NB4 (cell line): Measurements from ENCODE around the gene NWD2.

Experiments
- POLR2A ChIP-seq: IDR thresholded peaks from 2 replicates; pipeline ENCODE4 v1.6.1; 2011; ENCODE audit warnings: mild to moderate bottlenecking; ENCODE audit not compliant: insufficient read length; ENCODE audit errors: extremely low read depth
- TF ChIP-seq, protein P1 (sequence below): IDR thresholded peaks from one replicate; pipeline ENCODE4 v1.5.1; 2012; ENCODE audit warnings: low read depth, low read length
- TF ChIP-seq, protein P2 (sequence below): IDR thresholded peaks from 2 replicates; pipeline ENCODE4 v1.6.1; 2011; ENCODE audit warnings: low read depth, low read length

DNA sequence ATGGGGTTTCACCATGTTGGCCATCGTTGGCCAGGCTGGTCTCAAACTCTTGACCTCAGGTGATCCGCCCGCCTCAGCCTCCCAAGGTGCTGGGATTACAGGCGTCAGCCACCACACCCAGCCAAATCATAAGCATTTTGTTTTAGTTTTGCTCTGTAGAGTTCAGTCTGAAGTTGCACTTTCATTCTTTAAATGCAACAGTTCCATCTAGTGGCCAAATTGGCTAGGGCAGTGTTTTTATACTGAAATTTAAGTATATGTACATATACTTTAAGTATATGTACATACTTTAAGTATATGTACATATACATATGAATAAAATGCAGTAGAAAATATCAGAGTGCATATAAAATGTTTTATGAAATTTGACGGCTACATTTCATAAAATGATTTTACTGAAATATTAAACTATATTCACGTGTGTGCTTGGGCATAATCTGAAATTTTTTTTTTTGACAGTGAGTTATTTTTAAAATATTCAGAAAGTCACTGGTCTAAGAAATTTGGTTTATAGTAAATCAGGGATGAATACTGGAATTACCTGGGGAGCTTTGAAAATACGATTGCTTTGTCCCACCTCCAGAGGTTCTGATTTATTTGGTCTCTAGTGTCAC is 145.5 kb downstream of the NWD2 start:
- TF ChIP-seq POLR2A: no peak
- TF ChIP-seq, protein P1, sequence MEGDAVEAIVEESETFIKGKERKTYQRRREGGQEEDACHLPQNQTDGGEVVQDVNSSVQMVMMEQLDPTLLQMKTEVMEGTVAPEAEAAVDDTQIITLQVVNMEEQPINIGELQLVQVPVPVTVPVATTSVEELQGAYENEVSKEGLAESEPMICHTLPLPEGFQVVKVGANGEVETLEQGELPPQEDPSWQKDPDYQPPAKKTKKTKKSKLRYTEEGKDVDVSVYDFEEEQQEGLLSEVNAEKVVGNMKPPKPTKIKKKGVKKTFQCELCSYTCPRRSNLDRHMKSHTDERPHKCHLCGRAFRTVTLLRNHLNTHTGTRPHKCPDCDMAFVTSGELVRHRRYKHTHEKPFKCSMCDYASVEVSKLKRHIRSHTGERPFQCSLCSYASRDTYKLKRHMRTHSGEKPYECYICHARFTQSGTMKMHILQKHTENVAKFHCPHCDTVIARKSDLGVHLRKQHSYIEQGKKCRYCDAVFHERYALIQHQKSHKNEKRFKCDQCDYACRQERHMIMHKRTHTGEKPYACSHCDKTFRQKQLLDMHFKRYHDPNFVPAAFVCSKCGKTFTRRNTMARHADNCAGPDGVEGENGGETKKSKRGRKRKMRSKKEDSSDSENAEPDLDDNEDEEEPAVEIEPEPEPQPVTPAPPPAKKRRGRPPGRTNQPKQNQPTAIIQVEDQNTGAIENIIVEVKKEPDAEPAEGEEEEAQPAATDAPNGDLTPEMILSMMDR: peak; percentile 78
- TF ChIP-seq, protein P2, sequence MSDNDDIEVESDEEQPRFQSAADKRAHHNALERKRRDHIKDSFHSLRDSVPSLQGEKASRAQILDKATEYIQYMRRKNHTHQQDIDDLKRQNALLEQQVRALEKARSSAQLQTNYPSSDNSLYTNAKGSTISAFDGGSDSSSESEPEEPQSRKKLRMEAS: no peak
